Breast epithelium (tissue), 3 donors: ENCODE results near the gene MCRIP2.

Experiments
- CTCF ChIP-seq, 3 donors: fragments of 450-650 bp; IDR thresholded peaks; one replicate each; pipeline ENCODE4 v1.5.1; 2016 to 2017; ENCODE audit warnings: antibody characterized with exemption in 3 of 3, mild to moderate bottlenecking in 3 of 3, moderate library complexity in 3 of 3
- POLR2AphosphoS5 ChIP-seq, 3 donors: sonication (generic); formaldehyde crosslinking; IDR thresholded peaks; one replicate each; pipeline ENCODE4 v1.6.1; 2017; ENCODE audit warnings: antibody characterized with exemption in 3 of 3

- TF ChIP-seq CTCF (IDR thresholded peaks at IDR 0.05), result no peak
- TF ChIP-seq POLR2AphosphoS5 (IDR thresholded peaks at IDR 0.05), result no peak
These were observed 21.0 kb downstream of the MCRIP2 start for GRCh38 chr16:662597-662996.
